Neutrophil (primary cell): ENCODE measurements around the gene MEGF11.

Source experiments
- H3K27ac ChIP-seq: fragments of 200-600 bp; sonication (generic); 2 replicates; pipeline ENCODE4 v1.5.1; 2016; ENCODE audit warnings: mild to moderate bottlenecking, moderate library complexity
- H3K27me3 ChIP-seq: fragments of 200-600 bp; sonication (generic); 2 replicates; pipeline ENCODE4 v1.6.0; 2016; ENCODE audit warnings: mild to moderate bottlenecking
- H3K36me3 ChIP-seq: fragments of 200-600 bp; sonication (generic); 2 replicates; pipeline ENCODE4 v1.5.1; 2017
- H3K4me1 ChIP-seq, 2 experiments: fragments of 200-600 bp in 1 of 2; sonication (generic) in 1 of 2; 1 replicate in 1 of 2; 2 replicates in 1 of 2; pipeline versions ENCODE4 v1.5.1 to v1.6.1; 2013 to 2016; ENCODE audit warnings: low read depth in 1 of 2, low read length in 1 of 2, mild to moderate bottlenecking in 1 of 2, moderate library complexity in 1 of 2; ENCODE audit not compliant: control insufficient read depth in 1 of 2, insufficient read depth in 1 of 2
- H3K4me3 ChIP-seq, 2 experiments: fragments of 200-600 bp in 1 of 2; sonication (generic) in 1 of 2; 1 replicate in 1 of 2; 2 replicates in 1 of 2; pipeline ENCODE4 v1.5.1; 2013 to 2016; ENCODE audit warnings: low read depth in 1 of 2, low read length in 1 of 2, mild to moderate bottlenecking in 1 of 2, moderate library complexity in 1 of 2
- H3K9me3 ChIP-seq: fragments of 200-600 bp; sonication (generic); 2 replicates; pipeline ENCODE4 v1.5.1; 2016
- CTCF ChIP-seq: fragments of 200-600 bp; sonication (generic); IDR thresholded peaks from 2 replicates; pipeline ENCODE4 v1.5.1; 2016; ENCODE audit warnings: antibody characterized with exemption

The MEGF11 gene

GRCh38 chr15:66235866-66236265 lies 17.7 kb downstream of the MEGF11 start:
- H3K36me3 ChIP-seq: no peaks in the 10 kb centered on the region
- TF ChIP-seq CTCF: no peak
- no peaks in the 10 kb centered on the region for H3K4me1 ChIP-seq
- H3K4me3 ChIP-seq: no peak overlapping the region
- no peaks in the 10 kb centered on the region for H3K9me3 ChIP-seq
- peaks cover 29% of the 10 kb centered on the region for H3K27me3 ChIP-seq
- no peak overlapping the region for H3K27ac ChIP-seq

GRCh38 chr15:66234798-66235197 lies 18.8 kb downstream of the MEGF11 start:
- no peak overlapping the region for H3K4me3 ChIP-seq
- H3K27me3 ChIP-seq: peaks cover 30% of the 10 kb centered on the region
- H3K27ac ChIP-seq: no peak overlapping the region
- H3K36me3 ChIP-seq: no peaks in the 10 kb centered on the region
- no peaks in the 10 kb centered on the region for H3K9me3 ChIP-seq
- TF ChIP-seq CTCF: no peak
- H3K4me1 ChIP-seq: no peaks in the 10 kb centered on the region

- H3K4me1 ChIP-seq: no peaks in the 10 kb centered on the region
- no peaks in the 10 kb centered on the region for H3K9me3 ChIP-seq
- H3K4me3 ChIP-seq: no peak overlapping the region
- H3K27ac ChIP-seq: no peak overlapping the region
- H3K27me3 ChIP-seq: peaks cover 27% of the 10 kb centered on the region
- H3K36me3 ChIP-seq: no peaks in the 10 kb centered on the region
- TF ChIP-seq CTCF: no peak
Measured at GRCh38 chr15:66233487-66234415, 19.8 kb downstream of the MEGF11 start.

- Histone ChIP-seq H3K4me1 (no peaks in the 10 kb centered on the region), H3K27ac (no peak overlapping the region), H3K36me3 (no peaks in the 10 kb centered on the region), H3K27me3 (peaks cover 27% of the 10 kb centered on the region), H3K4me3 (no peak overlapping the region), H3K9me3 (no peaks in the 10 kb centered on the region)
- TF ChIP-seq CTCF: no peak
Measured at GRCh38 chr15:66232267-66232625, 21.3 kb downstream of the MEGF11 start.

GRCh38 chr15:66231394-66232266 lies 21.9 kb downstream of the MEGF11 start:
- Histone ChIP-seq H3K9me3 (no peaks in the 10 kb centered on the region), H3K36me3 (no peaks in the 10 kb centered on the region), H3K4me3 (no peak overlapping the region), H3K27ac (no peak overlapping the region), H3K27me3 (peaks cover 23% of the 10 kb centered on the region), H3K4me1 (no peaks in the 10 kb centered on the region)
- TF ChIP-seq CTCF: no peak
